Choroid plexus epithelial cell (primary cell): Measurements from ENCODE around the gene COX10.

Experiments
- DNase-seq: peaks from one replicate; pipeline ENCODE4 v3.0.0-alpha.2; 2010; ENCODE audit warnings: low read depth
- H3K4me3 ChIP-seq: 2 replicates; pipeline ENCODE4 v1.5.1; 2011; ENCODE audit warnings: low read depth, mild to moderate bottlenecking, control low read depth, low read length, moderate library complexity
- CTCF ChIP-seq: conservative IDR thresholded peaks from 2 replicates; pipeline ENCODE4 v1.5.1; 2011; ENCODE audit warnings: low read depth, mild to moderate bottlenecking, control low read depth, inconsistent platforms, low read length, moderate library complexity

Gene COX10

DNA sequence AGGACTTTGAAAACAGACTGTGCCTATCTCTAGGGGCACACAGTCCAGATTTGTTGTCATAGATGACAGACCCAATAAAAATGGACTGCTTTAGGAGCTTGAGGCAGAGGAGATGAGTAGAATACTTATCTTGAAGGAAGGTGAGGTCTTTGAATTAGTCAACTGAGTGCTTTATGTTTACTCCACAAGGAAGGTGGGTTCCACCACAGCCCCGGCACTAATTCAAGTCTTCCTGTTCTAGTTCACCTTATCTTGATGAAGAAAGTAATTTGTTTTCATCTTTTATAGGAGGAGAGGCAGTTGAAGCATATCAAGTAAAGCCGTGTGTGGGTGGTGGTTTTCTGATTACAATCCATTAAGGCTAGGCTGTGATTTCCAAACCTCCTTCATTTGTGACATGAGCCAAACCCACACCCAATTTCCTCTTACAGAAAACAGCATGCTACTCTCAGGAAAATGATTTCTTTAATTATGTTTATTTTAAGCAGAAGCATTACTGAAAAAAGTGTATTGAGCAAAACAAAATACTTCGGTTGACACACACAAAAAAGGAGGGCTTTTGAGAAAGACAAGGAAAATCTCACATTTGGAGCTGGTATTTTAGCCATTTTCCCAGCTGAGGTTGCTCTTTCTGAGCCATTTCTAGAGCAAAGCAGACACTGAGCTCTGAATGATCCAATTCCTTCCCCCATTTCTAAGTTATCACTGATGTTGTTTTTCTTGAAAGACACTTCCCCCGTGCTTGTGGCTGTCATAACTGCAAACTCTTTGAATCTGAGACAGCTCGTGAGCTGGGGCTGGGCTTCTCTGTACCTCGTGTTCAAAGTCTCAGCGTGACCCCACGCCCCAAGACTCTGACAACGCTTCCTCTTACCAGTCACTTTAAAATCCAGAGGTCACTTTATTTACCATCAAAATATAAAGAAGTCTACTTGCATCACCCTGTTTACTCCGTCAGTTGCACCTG lies 132.0 kb downstream of the COX10 start:
- no peak for TF ChIP-seq CTCF
- H3K4me3 ChIP-seq: no peak overlapping the region
- peak; percentile 15 for DNase-seq

GRCh38 chr17:14201988-14202380 lies 132.7 kb downstream of the COX10 start:
- no peak for DNase-seq
- TF ChIP-seq CTCF: no peak
- H3K4me3 ChIP-seq: no peak overlapping the region

- no peak for TF ChIP-seq CTCF
- no peak for DNase-seq
- no peak overlapping the region for H3K4me3 ChIP-seq
Observed at GRCh38 chr17:14202388-14203166, 133.3 kb downstream of the COX10 start.

DNA sequence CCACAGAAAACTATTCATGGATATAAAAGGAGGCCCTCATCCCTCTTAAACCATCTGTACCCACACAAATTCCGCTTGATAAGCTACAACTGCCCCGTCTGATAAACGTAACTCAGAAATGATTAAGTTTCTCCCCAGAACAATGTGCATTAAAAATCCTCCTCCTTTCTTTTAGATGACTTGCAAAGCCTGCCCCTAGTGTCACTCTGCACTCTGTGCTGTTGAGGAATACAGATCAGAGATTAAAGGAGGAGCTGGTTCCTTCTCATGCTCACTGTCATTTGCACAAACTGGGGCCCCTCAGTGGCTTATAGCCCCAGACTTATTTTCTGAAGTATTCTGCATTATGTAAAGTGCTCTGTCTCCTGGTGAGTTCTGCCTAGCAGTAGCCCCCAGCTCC lies 134.1 kb downstream of the COX10 start:
- TF ChIP-seq CTCF: peak; percentile 60
- peak; percentile 35 for DNase-seq

DNA sequence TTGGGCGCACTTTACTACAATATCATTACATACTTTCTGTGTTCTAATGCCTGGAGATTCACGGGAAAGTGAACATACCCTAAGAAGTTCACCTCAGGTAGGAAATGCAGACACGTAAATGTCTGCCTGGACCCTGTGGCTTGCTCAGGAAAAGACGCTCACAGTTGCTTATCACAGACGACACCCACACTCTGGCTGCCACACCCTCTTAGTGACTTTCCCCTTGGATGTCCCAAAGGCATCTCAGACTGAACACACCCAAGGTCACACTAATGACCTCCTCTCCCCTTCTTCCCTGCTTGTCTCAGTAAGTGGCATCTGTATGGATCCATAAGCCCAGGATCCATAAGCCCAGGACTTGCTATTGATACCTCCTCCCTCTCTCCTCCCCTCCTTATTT lies 134.8 kb downstream of the COX10 start:
- H3K4me3 ChIP-seq: no peak overlapping the region
- no peak for DNase-seq
- TF ChIP-seq CTCF: no peak

More for the DNA sequence above, 134.1 kb downstream of the COX10 start:
- no peak overlapping the region for H3K4me3 ChIP-seq

DNA sequence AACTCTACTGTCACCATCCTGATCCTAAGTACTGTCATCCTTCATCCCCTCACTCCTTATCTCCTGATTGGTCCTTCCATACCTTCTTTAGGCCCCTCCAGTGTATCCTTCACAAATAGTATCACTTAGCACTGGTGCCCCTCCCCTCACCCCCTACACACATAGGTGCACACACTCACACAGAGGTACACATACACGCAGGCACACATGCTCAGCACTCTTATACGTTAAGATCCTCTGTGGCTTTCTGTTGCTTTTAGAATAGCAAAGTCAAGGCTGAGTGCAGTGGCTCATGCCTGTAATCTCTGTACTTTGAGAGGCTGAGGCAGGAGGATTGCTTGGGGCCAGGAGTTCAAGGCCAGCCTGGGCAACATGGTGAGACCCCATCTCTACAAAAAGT lies 135.2 kb downstream of the COX10 start:
- TF ChIP-seq CTCF: no peak
- no peak overlapping the region for H3K4me3 ChIP-seq

More for the DNA sequence above, 135.2 kb downstream of the COX10 start:
- no peak for DNase-seq
